Measurements from ENCODE around the gene DHDDS.
A peak's percentile ranks its signal among the peaks of the same experiment; 100 is the strongest.

DHDDS gene

GRCh38 chr1:26438041-26438440, 5.9 kb downstream of the DHDDS start:
- peaks cover 51% of the 10 kb centered on the region for H3K36me3 ChIP-seq (replicated peaks)
- H3K4me3 ChIP-seq = no peak overlapping the region
- H3K9me3 ChIP-seq = no peaks in the 10 kb centered on the region
- DNase-seq (ENCODE audit: low spot score in 2 of 2) = no peak
- in situ Hi-C loops (cut with MboI; ENCODE audit: low sequenced_read_pairs) = no loop called here
- H3K27me3 ChIP-seq (ENCODE audit: low read depth) = no peaks in the 10 kb centered on the region
- H3K4me1 ChIP-seq = no peaks in the 10 kb centered on the region; the same call in none of the 2 replicates

GRCh38 chr1:26440259-26440658, 8.1 kb downstream of the DHDDS start:
- in situ Hi-C loops (cut with MboI; ENCODE audit: low sequenced_read_pairs) = no loop called here
- no peaks in the 10 kb centered on the region for H3K27me3 ChIP-seq (ENCODE audit: low read depth)
- H3K9me3 ChIP-seq = no peaks in the 10 kb centered on the region
- H3K36me3 ChIP-seq (replicated peaks) = peaks cover 67% of the 10 kb centered on the region
- DNase-seq (ENCODE audit: low spot score in 2 of 2) = no peak
- no peak overlapping the region for H3K4me3 ChIP-seq
- no peaks in the 10 kb centered on the region; the same call in 1 of the 2 replicates for H3K4me1 ChIP-seq

- Histone ChIP-seq H3K9me3 (no peaks in the 10 kb centered on the region), H3K27me3 (ENCODE audit: low read depth) (no peaks in the 10 kb centered on the region), H3K4me1 (no peaks in the 10 kb centered on the region), H3K36me3 (replicated peaks) (peaks cover 29% of the 10 kb centered on the region), H3K4me3 (no peak overlapping the region)
- in situ Hi-C loops (cut with MboI; ENCODE audit: low sequenced_read_pairs) = no loop called here
- DNase-seq (ENCODE audit: low spot score in 2 of 2) = no peak
Observed at GRCh38 chr1:26449868-26450267, 17.7 kb downstream of the DHDDS start.

- DNase-seq (ENCODE audit: low spot score in 2 of 2) = no peak
- in situ Hi-C loops (cut with MboI; ENCODE audit: low sequenced_read_pairs) = no loop called here
Observed at GRCh38 chr1:26450908-26451307, 18.8 kb downstream of the DHDDS start.

GRCh38 chr1:26452459-26453183, 20.5 kb downstream of the DHDDS start:
- H3K4me3 ChIP-seq = no peak overlapping the region
- peaks cover 32% of the 10 kb centered on the region for H3K36me3 ChIP-seq (replicated peaks)

More at GRCh38 chr1:26450908-26451307, 18.8 kb downstream of the DHDDS start:
- Histone ChIP-seq H3K27me3 (ENCODE audit: low read depth) (no peaks in the 10 kb centered on the region), H3K36me3 (replicated peaks) (peaks cover 31% of the 10 kb centered on the region), H3K4me3 (no peak overlapping the region), H3K4me1 (no peaks in the 10 kb centered on the region), H3K9me3 (no peaks in the 10 kb centered on the region)

GRCh38 chr1:26459148-26459547, 27.0 kb downstream of the DHDDS start:
- H3K4me3 ChIP-seq = no peak overlapping the region
- in situ Hi-C loops (cut with MboI; ENCODE audit: low sequenced_read_pairs) = no loop called here
- H3K4me1 ChIP-seq = no peaks in the 10 kb centered on the region; the same call in 1 of the 2 replicates
- H3K36me3 ChIP-seq (replicated peaks) = peaks cover 45% of the 10 kb centered on the region
- H3K9me3 ChIP-seq = no peaks in the 10 kb centered on the region
- DNase-seq (ENCODE audit: low spot score in 2 of 2) = no peak
- H3K27me3 ChIP-seq (ENCODE audit: low read depth) = no peaks in the 10 kb centered on the region

More at GRCh38 chr1:26452459-26453183, 20.5 kb downstream of the DHDDS start:
- in situ Hi-C loops (cut with MboI; ENCODE audit: low sequenced_read_pairs) = no loop called here
- DNase-seq (ENCODE audit: low spot score in 2 of 2) = no peak
- Histone ChIP-seq H3K27me3 (ENCODE audit: low read depth) (no peaks in the 10 kb centered on the region), H3K9me3 (no peaks in the 10 kb centered on the region), H3K4me1 (no peaks in the 10 kb centered on the region)

GRCh38 chr1:26459573-26460031, 27.5 kb downstream of the DHDDS start:
- in situ Hi-C loops (cut with MboI; ENCODE audit: low sequenced_read_pairs) = no loop called here
- no peak overlapping the region for H3K4me3 ChIP-seq
- H3K4me1 ChIP-seq = no peaks in the 10 kb centered on the region; the same call in 1 of the 2 replicates
- no peaks in the 10 kb centered on the region for H3K9me3 ChIP-seq
- H3K36me3 ChIP-seq (replicated peaks) = peaks cover 47% of the 10 kb centered on the region
- DNase-seq (ENCODE audit: low spot score in 2 of 2) = no peak
- no peaks in the 10 kb centered on the region for H3K27me3 ChIP-seq (ENCODE audit: low read depth)

GRCh38 chr1:26468911-26469310, 36.8 kb downstream of the DHDDS start:
- in situ Hi-C loops (cut with MboI; ENCODE audit: low sequenced_read_pairs) = no loop called here
- peaks cover 55% of the 10 kb centered on the region for H3K36me3 ChIP-seq (replicated peaks)

GRCh38 chr1:26469558-26469957, 37.4 kb downstream of the DHDDS start:
- Histone ChIP-seq H3K9me3 (no peaks in the 10 kb centered on the region), H3K27me3 (ENCODE audit: low read depth) (no peaks in the 10 kb centered on the region), H3K4me3 (no peak overlapping the region), H3K4me1 (peaks cover 30% of the 10 kb centered on the region), H3K36me3 (replicated peaks) (peaks cover 60% of the 10 kb centered on the region)
- in situ Hi-C loops (cut with MboI; ENCODE audit: low sequenced_read_pairs) = no loop called here
- DNase-seq (ENCODE audit: low spot score in 2 of 2) = no peak

More at GRCh38 chr1:26468911-26469310, 36.8 kb downstream of the DHDDS start:
- no peak for DNase-seq (ENCODE audit: low spot score in 2 of 2)
- no peaks in the 10 kb centered on the region for H3K9me3 ChIP-seq
- H3K4me3 ChIP-seq = no peak overlapping the region
- no peaks in the 10 kb centered on the region for H3K27me3 ChIP-seq (ENCODE audit: low read depth)
- peaks cover 24% of the 10 kb centered on the region for H3K4me1 ChIP-seq

GRCh38 chr1:26470878-26471497, 38.9 kb downstream of the DHDDS start:
- Histone ChIP-seq H3K4me3 (peak overlapping the region; percentile 91), H3K36me3 (replicated peaks) (peaks cover 63% of the 10 kb centered on the region), H3K4me1 (peaks cover 34% of the 10 kb centered on the region), H3K27me3 (ENCODE audit: low read depth) (no peaks in the 10 kb centered on the region), H3K9me3 (no peaks in the 10 kb centered on the region)
- DNase-seq (ENCODE audit: low spot score in 2 of 2) = no peak
- in situ Hi-C loops (cut with MboI; ENCODE audit: low sequenced_read_pairs) = no loop called here

- H3K4me3 ChIP-seq = peak overlapping the region; percentile 91
- H3K36me3 ChIP-seq (replicated peaks) = peaks cover 64% of the 10 kb centered on the region
- H3K27me3 ChIP-seq (ENCODE audit: low read depth) = no peaks in the 10 kb centered on the region
- peak; percentile 66 to 84 for DNase-seq (ENCODE audit: low spot score in 2 of 2)
- in situ Hi-C loops (cut with MboI; ENCODE audit: low sequenced_read_pairs) = no loop called here
- no peaks in the 10 kb centered on the region for H3K9me3 ChIP-seq
- peaks cover 34% of the 10 kb centered on the region for H3K4me1 ChIP-seq
Observed at GRCh38 chr1:26471498-26472319, 39.6 kb downstream of the DHDDS start.

- Histone ChIP-seq H3K27me3 (ENCODE audit: low read depth) (no peaks in the 10 kb centered on the region), H3K4me3 (peak within 1 kb of the TSS; percentile 91), H3K36me3 (replicated peaks) (peaks cover 66% of the 10 kb centered on the region), H3K4me1 (peaks cover 34% of the 10 kb centered on the region), H3K9me3 (no peaks in the 10 kb centered on the region)
- DNase-seq (ENCODE audit: low spot score in 2 of 2) = peak; percentile 88 to 96
- in situ Hi-C loops (cut with MboI; ENCODE audit: low sequenced_read_pairs) = no loop called here
Observed at GRCh38 chr1:26472320-26472900, 40.3 kb downstream of the DHDDS start, which contains the start of gene HMGN2. HMGN2 (plus strand) TSS chr1:26472440; CDS start chr1:26472613, 173 bp downstream.

Measured in HAP-1 (cell line).